AG04449 (cell line): Measurements from ENCODE around the gene PSME1.

ENCODE experiments used
- CTCF ChIA-PET: fragments of 350-600 bp; formaldehyde crosslinking; extraction: SDS; loops from one replicate; lab custom pipeline; 2021; ENCODE audit warnings: antibody characterized with exemption; lab: Yijun Ruan, JAX
- POLR2A ChIA-PET: fragments of 400-600, 350-600 bp; formaldehyde crosslinking; extraction: SDS; loops from one replicate; lab custom pipeline; 2020; ENCODE audit warnings: antibody characterized with exemption, inconsistent platforms; lab: Yijun Ruan, JAX
- DNase-seq: peaks from one replicate; pipeline ENCODE4 v3.0.0-alpha.2; 2010; ENCODE audit warnings: low read depth, low spot score
- H3K4me3 ChIP-seq: 2 replicates; pipeline ENCODE4 v1.5.1; 2011; ENCODE audit warnings: low read depth, mild to moderate bottlenecking, control low read depth, low read length
- CTCF ChIP-seq: IDR thresholded peaks from one replicate; pipeline ENCODE4 v1.5.1; 2011; ENCODE audit warnings: mild to moderate bottlenecking, moderate library complexity, low read length, control low read depth, inconsistent platforms; ENCODE audit not compliant: insufficient read depth; ENCODE audit errors: missing control alignments

The PSME1 gene

GRCh38 chr14:24187539-24187915 lies 51.5 kb downstream of the PSME1 start:
- POLR2A ChIA-PET, result interaction anchor here (2.4 kb wide), 1 partner anchor 40 kb away, joined by 10 read pairs; the partner anchor contains the start of genes PSME2 and RNF31
- DNase-seq, result no peak
- H3K4me3 ChIP-seq, result peak overlapping the region; percentile 84
- no peak for TF ChIP-seq CTCF
- CTCF ChIA-PET, result interaction anchor here (0.5 to 7.5 kb wide), 3 partner anchors 26 to 129 kb away, joined by 3 to 60 read pairs (median 20); partner anchors contain the start of gene IRF9
